ENCODE results near the gene MTCH1. TPM values are rescaled to one million over a fixed set of nuclear protein-coding genes. Genes with fewer than 3 reads are reported as not detected.

Gene MTCH1
- total and polyA plus RNA-seq, 8 donors, result 66.8 to 146 (median 87.2) TPM

- intact Hi-C loops (cut with DNase I), result loop anchor here in 1 of 3 donors (10.0 kb wide), 2 partner anchors 133 to 253 kb away; partner anchors contain the start of gene C6orf89
- Histone ChIP-seq H3K9me3 (no peaks in the 10 kb centered on the region), H3K27ac (no peak overlapping the region), H3K36me3 (no peaks in the 10 kb centered on the region), H3K4me1 (peaks cover 5 to 21% (median 9%) of the 10 kb centered on the region in 3 donors), H3K27me3 (no peaks in the 10 kb centered on the region), H3K4me3 (no peak overlapping the region)
- DNase-seq, result no peak
- 55% methylated on average over 5 of the region's 5 CpGs for WGBS, 2 donors
- no peak for ATAC-seq
- no peak for TF ChIP-seq CTCF (IDR thresholded peaks at IDR 0.05)
- no peak for FAIRE-seq
These were observed 31.7 kb upstream of the MTCH1 start for GRCh38 chr6:37017606-37018197.

- FAIRE-seq, result no peak
These were observed 31.0 kb upstream of the MTCH1 start for GRCh38 chr6:37016995-37017394.

GRCh38 chr6:37015532-37015931 lies 29.5 kb upstream of the MTCH1 start:
- 80 to 89% methylated on average over 9 of the region's 9 CpGs for WGBS, 2 donors
- Histone ChIP-seq H3K9me3 (no peaks in the 10 kb centered on the region), H3K4me1 (peaks cover 5 to 17% (median 9%) of the 10 kb centered on the region in 3 donors), H3K36me3 (no peaks in the 10 kb centered on the region), H3K27me3 (no peaks in the 10 kb centered on the region), H3K27ac (no peak overlapping the region), H3K4me3 (no peak overlapping the region)
- TF ChIP-seq CTCF (IDR thresholded peaks at IDR 0.05), result no peak
- intact Hi-C loops (cut with DNase I), result loop anchor here in 1 of 3 donors (10.0 kb wide), 2 partner anchors 131 to 251 kb away; partner anchors contain the start of gene C6orf89
- no peak for ATAC-seq
- DNase-seq, result no peak
- FAIRE-seq, result no peak

More at GRCh38 chr6:37016995-37017394, 31.0 kb upstream of the MTCH1 start:
- Histone ChIP-seq H3K9me3 (no peaks in the 10 kb centered on the region), H3K36me3 (no peaks in the 10 kb centered on the region), H3K27me3 (no peaks in the 10 kb centered on the region), H3K4me3 (no peak overlapping the region), H3K4me1 (peaks cover 5 to 20% (median 9%) of the 10 kb centered on the region in 3 donors), H3K27ac (no peak overlapping the region)
- no peak for TF ChIP-seq CTCF (IDR thresholded peaks at IDR 0.05)
- intact Hi-C loops (cut with DNase I), result loop anchor here in 1 of 3 donors (10.0 kb wide), 2 partner anchors 132 to 252 kb away; partner anchors contain the start of gene C6orf89
- DNase-seq (no peak), ATAC-seq (no peak)
- 74 to 89% methylated on average over 3 of the region's 3 CpGs for WGBS, 2 donors

GRCh38 chr6:37014667-37015066 lies 28.7 kb upstream of the MTCH1 start:
- 85 to 92% methylated on average over 12 of the region's 12 CpGs for WGBS, 2 donors
- no peak for ATAC-seq
- no peaks in the 10 kb centered on the region for H3K27me3 ChIP-seq
- peaks cover 5 to 12% (median 9%) of the 10 kb centered on the region in 3 donors for H3K4me1 ChIP-seq
- no peak overlapping the region for H3K4me3 ChIP-seq
- intact Hi-C loops (cut with DNase I), result loop anchor here in 1 of 3 donors (10.0 kb wide), 2 partner anchors 130 to 250 kb away; partner anchors contain the start of gene C6orf89
- no peak for TF ChIP-seq CTCF (IDR thresholded peaks at IDR 0.05)
- DNase-seq, result no peak
- H3K9me3 ChIP-seq, result no peaks in the 10 kb centered on the region
- no peak overlapping the region for H3K27ac ChIP-seq
- no peak for FAIRE-seq
- H3K36me3 ChIP-seq, result no peaks in the 10 kb centered on the region
